ENCODE results near the gene SKAP1.

- TF ChIP-seq POLR2A (IDR thresholded peaks at IDR 0.05; ENCODE audit: low read depth, low read length) (no peak), SPI1 (IDR thresholded peaks at IDR 0.05; ENCODE audit: low read depth, low read length) (no peak), POLR2AphosphoS5 (IDR thresholded peaks at IDR 0.05; ENCODE audit: low read depth, low read length) (no peak), TAF1 (IDR thresholded peaks at IDR 0.05; ENCODE audit: low read depth, low read length) (no peak)
Measured at GRCh38 chr17:48240122-48240521, 189.9 kb downstream of the SKAP1 start.
